ENCODE data around the gene TMEM128.
"Not testable (repeated sequence)": the region's sequence is repeated elsewhere in the genome, so short reads cannot be mapped to it uniquely, and the experiment has no call there.

TMEM128 gene

GRCh38 chr4:4254666-4255065 is 6.6 kb upstream of the TMEM128 start:
- DNase-seq = no peak

- DNase-seq = no peak
Measured at GRCh38 chr4:4254199-4254598, 6.2 kb upstream of the TMEM128 start.

- DNase-seq = no peak
Measured at GRCh38 chr4:4249866-4250265, 1.8 kb upstream of the TMEM128 start.

DNA sequence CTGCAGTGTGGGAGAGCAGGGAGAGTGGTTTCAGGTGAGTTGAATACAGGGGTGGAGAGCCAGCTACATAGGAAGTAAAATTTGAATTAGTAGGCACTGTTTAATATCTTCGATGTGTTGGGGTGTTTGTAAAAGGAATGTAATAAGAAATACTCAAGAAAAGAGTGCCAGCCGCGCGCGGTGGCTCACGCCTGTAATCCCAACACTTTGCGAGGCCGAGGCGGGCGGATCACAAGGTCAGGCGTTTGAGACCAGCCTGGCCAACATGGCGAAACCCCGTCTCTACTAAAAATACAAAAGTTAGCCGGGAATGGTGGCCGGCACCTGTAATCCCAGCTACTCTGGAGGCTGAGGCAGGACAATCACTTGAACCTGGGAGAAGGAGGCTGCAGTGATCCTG is 1.3 kb upstream of the TMEM128 start:
- DNase-seq = not testable (repeated sequence)

DNA sequence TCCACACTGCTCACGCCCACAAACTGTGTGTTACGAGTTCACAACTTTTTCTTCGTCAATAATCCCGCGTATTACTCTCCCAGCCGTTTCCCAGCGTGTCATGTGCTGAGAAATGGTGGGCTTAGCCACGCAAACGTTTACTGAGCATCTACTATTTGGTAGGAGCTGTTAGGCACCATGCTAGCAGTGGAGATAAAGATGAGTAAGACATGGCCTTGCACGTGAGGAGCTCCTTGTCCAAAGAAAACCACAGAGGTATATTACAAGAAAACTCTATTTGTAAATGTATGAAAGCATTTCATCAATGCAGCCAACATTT is 821 bp upstream of the TMEM128 start:
- no peak for DNase-seq

- DNase-seq = no peak
Measured at GRCh38 chr4:4247696-4248028, 361 bp downstream of the TMEM128 start.

DNA sequence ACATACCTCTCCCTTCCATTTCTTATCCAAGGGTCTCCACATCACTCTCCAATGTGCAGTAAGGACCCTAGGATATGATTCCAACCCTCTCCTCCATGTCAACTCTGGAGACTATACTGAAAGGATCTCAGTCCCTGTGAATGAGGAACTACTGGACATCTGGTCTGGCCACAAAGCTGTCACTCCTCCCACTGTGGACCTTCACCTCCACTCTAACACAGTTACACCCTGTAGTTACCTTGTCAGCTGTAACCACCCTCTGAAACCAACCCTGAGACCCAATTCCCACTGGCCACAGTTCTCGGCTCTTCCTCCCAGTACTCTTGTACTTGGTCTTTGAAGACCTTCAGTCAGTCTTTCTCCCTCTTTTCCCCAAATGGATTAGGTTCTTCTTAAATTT is 2.9 kb downstream of the TMEM128 start:
- DNase-seq = no peak

- not testable (repeated sequence) for DNase-seq
Measured at GRCh38 chr4:4239551-4239950, 8.5 kb downstream of the TMEM128 start.

- no peak for DNase-seq
Measured at GRCh38 chr4:4233610-4234009, 14.4 kb downstream of the TMEM128 start.

DNA sequence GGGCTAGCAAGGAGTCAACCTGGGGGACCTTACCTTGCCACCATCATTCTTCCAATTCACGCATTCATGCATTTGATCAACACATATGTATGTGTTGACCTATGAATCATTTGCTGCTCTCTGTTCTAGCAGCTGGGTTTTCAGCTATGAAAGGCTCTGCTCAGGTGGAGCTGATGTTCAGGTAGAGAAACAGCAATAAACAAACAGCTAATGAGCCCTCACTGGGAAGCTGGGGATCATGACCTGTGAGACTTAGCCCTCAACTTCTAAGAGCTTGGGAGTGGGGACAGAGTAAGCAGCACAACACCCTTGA is 19.7 kb downstream of the TMEM128 start:
- DNase-seq = no peak

DNA sequence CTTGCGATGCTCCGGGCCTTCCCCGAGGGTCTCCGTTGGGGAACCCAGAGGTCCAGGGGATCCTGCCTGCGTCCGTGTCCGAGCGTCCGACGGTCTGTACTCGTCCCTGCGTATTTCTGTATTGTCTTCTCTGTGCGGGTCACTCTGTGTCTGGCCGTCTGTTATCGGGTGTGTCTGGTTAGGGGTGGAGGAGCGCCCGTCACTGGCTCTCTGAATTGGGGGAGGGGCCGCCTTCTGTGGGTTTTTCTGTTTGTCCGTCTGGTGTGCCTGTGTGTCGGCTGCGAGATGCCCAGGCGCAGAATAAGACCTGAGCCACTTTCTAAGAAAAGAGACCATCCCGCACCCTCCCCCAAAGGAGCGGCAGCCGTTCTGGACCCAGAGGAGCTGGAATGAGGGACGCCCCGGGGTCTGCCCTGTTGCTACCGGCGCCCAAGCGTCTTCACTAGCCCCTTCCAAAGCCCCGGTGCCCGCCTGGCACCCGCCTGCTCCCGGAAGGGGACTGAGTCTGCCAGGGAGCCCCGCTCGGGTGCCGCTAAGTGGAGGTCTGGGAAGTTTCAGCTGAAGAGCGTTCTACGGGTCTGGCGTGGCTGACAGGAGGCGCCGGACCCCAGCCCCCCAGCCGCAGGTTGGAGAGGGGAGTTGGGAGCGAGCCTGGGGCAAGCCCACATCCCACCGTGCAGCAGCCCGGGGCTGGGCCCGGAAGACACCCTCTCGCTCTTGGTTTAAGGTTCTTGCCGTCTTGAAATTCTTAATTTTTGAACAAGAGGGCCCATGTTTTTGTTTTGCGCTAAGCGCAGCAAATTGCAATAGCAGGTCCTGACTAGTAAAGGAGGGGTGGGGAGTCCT is 20.3 kb downstream of the TMEM128 start:
- no peak for DNase-seq

DNA sequence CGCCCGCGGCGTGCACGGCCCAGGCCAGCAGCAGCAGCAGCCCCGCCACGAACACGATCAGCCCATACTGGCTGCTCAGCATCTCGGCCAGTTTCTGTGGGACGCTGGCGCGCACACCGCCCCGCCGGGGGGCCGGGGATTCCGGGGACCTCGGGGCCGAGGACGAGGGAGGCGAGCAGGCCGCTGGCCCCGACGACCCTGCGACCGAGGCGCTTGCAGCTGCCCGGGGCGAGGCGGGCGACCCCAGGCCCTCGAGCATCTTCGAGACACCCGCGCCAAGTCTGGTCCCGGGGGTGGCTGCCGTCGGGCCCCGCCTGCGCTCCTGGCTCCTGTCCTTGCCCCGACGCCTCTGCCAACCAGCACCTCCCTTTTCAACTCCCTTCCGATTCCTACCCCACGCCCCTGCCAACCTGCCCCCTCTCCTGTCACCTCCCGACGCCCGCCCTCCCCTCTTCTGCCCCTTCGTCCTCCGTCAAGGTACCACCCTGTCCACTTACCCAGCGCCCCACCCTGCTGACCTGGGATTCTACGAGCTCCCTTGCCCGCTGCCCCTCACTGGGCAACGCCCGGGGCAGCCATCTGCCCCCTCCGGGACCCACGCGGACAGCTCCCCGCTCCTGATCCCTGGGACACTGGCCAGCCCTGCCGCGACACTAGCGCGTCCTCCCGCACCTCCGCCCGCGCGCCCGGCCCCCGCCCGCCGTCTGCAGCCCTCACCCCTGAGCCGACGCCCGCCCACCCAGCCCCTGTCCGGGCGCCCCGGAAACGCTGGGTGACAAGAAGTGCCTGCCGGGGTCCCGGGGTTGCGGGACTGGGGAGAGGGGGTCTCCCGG is 21.2 kb downstream of the TMEM128 start, which contains the start of gene OTOP1:
TSS of gene OTOP1 (minus strand) at position 324 of the 833 bp plus-strand sequence. CDS start at position 259, 65 bp downstream.
- no peak for DNase-seq

GRCh38 chr4:4225915-4226605 is 22.0 kb downstream of the TMEM128 start:
- no peak for DNase-seq

DNA sequence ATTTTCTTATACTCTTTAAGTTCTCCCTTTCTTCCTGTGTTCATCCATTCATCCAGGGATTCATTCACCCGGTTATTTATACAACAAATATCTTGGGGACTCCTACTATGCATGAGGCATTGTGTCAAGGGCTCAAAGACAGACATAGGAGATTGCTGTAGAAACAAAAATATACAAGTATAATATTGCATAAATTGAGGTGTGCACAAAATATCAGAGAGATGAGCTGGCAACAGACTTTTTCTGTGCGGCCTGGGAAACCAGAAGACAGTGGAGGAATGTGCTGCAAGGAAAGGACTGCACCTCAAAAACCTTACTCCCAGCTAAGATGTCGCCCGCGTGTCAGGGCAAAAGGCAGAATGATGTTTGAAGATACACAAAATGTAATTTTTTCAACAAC is 30.9 kb downstream of the TMEM128 start:
- peak; percentile 36 for DNase-seq

GRCh38 chr4:4216648-4217047 is 31.4 kb downstream of the TMEM128 start:
- peak; percentile 31 for DNase-seq

DNA sequence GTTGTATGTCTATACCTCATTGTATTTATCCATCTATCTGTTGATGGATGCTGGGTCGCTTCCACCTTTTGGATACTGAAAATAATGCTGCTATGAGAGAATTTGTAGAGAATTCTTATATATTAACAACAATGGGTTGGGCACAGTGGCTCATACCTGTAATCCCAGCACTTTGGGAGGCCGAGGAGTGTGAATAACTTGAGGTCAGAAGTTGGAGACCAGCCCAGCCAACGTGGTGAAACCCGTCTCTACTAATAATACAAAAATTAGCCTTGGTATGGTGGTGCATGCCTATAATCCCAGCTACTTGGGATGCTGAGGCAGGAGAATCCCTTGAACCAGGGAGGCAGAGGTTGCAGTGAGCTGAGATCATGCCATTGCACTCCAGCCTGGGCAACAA is 34.3 kb downstream of the TMEM128 start:
- DNase-seq = not testable (repeated sequence)

- no peak for DNase-seq
Measured at GRCh38 chr4:4206204-4206603, 41.8 kb downstream of the TMEM128 start.

GRCh38 chr4:4204401-4204745 is 43.6 kb downstream of the TMEM128 start:
- no peak for DNase-seq

DNA sequence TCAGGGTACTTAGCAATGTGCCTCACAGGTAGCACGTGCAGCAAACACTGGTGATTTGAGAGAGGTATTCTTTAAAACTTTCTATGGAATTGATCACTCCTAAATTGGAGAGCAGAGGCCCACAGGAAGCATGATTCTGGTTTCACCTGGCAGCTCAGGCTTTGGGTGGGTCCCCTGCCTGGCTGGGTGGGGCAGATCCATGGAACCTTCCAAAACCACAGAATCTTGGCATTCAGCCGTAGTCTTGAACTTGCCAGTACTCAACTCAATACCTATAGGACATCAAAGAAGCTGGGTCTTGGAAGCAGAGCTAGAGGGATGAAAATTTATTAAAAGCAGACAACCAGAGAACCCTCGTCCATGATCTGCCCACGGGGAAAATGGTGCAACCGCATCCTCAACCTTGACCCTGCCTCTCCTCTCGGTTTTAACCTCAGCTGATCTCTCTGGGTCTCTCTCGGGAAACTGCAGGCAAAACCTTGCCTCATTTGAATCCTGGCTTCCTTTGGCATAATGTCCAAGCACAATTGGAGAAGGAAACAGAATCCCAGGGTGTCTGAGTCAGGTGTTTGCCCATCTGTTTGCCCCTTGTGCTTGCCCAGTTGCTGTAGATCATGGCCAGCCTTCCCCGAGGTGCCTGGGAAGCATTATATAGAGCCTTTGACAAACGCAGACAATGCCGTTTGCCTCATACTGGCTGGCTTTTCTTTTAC is 44.2 kb downstream of the TMEM128 start:
- no peak for DNase-seq

DNA sequence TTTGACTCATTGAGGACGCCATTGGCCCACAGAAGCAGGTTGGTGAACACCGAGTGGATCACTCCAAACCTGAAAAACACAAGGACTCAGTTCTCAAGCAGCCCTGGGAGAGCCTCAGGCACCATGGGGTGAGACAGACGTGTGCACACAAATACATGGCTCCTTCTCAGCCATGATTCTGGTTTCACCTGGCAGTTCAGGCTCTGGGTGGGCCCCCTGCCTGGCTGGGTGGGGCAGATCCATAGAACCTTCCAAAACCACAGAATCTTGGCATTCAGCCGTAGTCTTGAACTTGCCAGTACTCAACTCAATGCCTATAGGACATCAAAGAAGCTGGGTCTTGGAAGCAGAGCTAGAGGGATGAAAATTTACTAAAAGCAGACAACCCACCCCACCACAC is 45.5 kb downstream of the TMEM128 start:
- DNase-seq = no peak

GRCh38 chr4:4200624-4201023 is 47.4 kb downstream of the TMEM128 start:
- no peak for DNase-seq

DNA sequence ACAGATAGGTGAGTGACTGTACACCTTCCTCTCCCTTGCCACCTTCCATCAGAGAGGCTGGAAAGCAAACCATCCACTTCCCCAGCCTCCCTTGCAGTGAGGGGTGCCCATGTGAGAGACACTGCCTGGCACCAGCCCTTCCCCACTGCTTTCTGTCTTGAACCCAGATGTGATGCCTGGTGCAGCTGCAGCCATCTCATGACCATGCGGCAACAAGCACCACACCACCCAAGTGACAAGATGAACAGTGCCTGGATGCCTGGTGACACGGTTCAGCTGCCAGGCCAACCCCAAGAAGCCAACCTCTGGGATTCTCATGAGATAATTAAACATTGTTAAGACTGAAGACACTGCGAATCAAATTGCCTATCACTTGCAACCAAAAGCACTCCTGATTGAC is 52.7 kb downstream of the TMEM128 start:
- no peak for DNase-seq

DNA sequence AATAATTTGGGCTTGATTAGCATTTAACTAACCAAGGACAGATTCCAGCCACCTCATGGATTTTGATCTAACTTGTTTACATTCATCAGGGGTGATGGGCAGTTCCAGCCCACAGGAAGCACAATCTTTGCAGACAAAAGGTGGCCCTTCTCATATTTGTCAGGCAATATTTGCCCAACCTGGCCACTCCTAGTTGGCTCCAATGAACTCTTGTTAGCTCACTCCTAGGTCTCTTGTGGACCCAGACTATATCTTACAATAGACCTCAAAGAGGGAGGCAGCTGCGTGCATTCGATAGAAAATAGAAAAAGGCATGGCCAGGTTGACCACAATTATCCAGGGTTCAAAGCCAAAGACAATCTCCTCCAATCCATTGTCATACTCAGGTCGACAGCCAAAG is 59.5 kb downstream of the TMEM128 start:
- not testable (repeated sequence) for DNase-seq

Measured in kidney glomerular epithelial cell (primary cell).